GM18858 (cell line): Measurements from ENCODE around the gene RAE1.
"Not testable (repeated sequence)": the region's sequence is repeated elsewhere in the genome, so short reads cannot be mapped to it uniquely, and the experiment has no call there.

Experiments used
- ATAC-seq: cut with Tn5 transposase; IDR thresholded peaks from one replicate; pipeline ENCODE4 v1.9.1; 2021; ENCODE audit not compliant: unreplicated experiment

Gene RAE1

GRCh38 chr20:57411406-57412283, 60.6 kb downstream of the RAE1 start:
- no peak for ATAC-seq

GRCh38 chr20:57412347-57413029, 61.4 kb downstream of the RAE1 start:
- ATAC-seq = no peak

DNA sequence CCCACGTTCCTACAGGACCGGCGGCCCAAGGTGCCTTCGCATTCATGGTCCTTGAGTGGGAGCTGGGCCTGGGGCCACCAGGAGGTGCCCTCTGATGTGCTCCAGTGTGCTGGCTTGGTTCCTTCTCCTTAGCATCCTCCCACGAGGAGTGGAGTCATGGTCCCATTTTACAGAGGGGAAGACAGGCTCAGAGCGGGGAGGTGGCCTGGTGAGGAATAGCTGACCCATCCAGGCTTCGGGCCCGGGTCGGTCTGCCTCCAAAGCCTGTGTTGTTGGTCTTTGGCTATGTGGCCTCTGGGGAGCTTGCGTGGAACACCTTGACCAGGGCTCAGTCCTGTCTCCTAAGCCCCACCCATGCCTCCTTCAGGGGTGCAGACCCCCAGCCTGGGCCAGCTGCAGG, 62.9 kb downstream of the RAE1 start:
- no peak for ATAC-seq

- no peak for ATAC-seq
Measured at GRCh38 chr20:57414867-57415592, 64.0 kb downstream of the RAE1 start.

DNA sequence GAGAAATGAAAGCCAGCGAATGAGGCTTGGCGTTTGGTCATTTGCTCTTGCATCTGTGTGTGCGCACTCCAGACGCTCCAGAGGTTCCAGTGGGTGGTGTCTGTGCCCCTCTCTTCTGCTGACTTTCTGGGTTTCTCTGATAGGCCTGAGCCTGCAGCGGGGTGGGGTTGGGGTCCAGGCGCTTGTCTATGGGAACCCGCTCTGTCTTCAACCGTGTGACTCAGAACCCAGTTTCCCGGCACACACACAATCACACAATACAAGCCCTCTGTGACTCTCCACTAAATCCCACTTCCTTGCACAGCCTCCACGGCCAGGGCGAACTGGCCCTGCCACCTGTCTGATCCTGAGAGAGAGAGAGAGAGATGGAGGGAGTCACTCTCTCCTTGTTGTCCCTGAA, 64.7 kb downstream of the RAE1 start:
- no peak for ATAC-seq

- no peak for ATAC-seq
Measured at GRCh38 chr20:57416296-57417022, 65.4 kb downstream of the RAE1 start.

- ATAC-seq = no peak
Measured at GRCh38 chr20:57417051-57417689, 66.1 kb downstream of the RAE1 start.

GRCh38 chr20:57417830-57418780, 67.0 kb downstream of the RAE1 start:
- ATAC-seq = no peak

DNA sequence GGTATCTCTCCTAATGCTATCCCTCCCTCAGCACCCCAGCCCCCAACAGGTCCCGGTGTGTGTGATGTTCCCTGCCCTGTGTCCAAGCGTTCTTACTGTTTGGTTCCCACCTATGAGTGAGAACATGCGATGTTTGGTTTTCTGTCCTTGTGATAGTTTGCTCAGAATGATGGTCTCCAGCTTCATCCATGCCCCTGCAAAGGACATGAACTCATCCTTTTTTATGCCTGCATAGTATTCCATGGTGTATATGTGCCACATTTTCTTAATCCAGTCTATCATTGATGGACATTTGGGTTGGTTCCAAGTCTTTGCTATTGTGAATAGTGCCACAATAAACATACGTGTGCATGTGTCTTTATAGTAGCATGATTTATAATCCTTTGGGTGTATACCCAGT, 68.4 kb downstream of the RAE1 start:
- not testable (repeated sequence) for ATAC-seq

- ATAC-seq = no peak
Measured at GRCh38 chr20:57420571-57421252, 69.7 kb downstream of the RAE1 start.

GRCh38 chr20:57421253-57422220, 70.5 kb downstream of the RAE1 start:
- ATAC-seq = no peak

DNA sequence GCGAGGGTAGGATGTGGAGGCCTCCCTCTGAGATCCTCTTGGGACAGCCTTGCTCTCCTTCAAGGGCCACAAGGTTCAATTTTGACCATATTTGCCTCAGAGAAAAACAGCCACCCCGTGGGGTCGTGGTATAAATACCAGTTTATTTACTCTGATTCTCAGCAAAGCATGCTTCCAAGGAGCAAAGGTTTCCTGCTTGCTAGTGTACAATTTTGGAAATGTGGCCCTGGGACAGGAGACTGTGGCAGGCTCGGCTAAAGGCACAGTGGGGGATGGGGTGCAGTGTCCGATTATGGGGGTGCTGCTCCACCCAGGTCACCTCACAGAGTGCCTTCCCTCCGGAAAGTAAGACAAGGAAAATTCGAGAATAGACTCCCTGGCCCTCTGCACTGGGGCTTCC, 71.2 kb downstream of the RAE1 start:
- no peak for ATAC-seq

- ATAC-seq = no peak
Measured at GRCh38 chr20:57425150-57426013, 74.3 kb downstream of the RAE1 start.

DNA sequence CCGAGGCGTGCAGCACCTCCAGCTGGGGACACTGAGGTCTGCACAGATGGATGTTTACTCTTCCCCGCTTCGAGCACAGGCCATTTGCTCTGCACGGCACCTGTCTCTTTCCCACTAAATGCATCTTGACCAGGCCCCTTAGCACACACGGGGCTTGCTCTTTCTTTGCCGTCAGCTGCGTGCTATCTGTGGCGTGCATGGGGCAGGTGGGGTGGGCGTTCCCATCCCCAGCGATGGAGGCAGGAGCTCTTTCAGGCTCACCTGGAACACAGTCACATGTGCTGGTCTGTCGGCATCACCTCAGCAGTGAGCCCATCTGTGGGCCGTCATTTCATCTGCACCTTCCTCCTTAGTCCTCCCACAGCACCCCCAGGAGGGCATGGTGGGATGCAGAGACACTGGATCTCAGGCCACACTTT, 75.2 kb downstream of the RAE1 start:
- no peak for ATAC-seq

DNA sequence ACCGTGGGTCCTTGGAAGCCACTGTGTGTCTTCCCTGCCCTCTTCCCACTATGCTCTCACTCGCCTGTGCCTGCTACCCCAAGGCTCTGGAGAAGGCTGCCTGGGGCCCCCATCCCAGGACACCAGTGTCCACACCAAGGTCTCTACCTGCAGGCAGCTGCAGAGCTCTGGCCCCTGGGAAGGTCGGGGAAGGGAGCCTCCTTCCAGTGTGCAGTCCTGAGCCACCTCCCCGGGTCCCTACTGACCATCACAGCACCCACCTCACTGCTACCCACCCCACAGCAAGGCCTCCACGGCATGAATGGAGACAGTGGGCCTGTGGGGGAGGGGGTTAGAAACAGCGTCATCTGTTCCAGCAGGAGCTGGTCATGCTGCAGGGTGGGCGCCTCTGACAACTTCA, 75.8 kb downstream of the RAE1 start:
- no peak for ATAC-seq

DNA sequence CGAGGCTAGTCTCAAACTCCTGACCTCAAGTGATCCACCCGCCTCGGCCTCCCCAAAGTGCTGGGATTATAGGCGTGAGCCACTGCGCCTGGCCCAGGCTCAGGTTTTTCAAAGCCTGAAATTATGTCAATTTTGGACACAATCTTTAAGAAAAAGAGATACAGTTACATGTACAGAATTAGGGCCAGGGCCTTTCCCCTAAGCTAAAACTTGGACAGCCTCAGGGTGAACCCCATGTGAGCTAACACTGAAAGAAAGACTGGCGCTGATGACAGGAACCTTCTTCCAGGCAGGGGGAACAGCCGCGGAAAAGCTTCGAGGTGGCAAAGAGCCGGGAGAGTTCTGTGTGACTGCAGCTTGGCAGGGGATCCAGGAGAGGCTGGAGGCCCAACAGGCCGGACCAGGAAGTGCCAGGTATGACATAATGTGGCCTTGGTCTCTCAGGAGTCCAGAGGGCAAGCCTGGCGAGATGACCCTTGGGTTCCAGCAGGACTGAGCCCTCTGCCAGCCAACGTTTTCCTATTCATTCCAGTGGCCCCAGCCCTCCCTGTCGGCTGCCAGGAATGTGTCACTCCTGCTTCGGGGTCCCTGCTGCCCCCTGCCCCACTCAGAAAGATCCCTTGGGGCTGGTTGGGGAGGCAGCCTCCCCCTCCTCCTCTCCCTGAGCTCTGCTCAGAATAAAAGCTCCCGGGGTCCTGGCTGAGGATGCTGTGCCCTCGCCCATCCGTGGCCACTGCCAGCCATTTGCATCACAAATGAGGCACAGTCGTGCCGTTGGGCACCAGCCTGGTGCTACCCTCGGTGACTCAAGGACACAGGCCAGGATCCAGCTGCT, 77.5 kb downstream of the RAE1 start:
- no peak for ATAC-seq
